HEK293T (cell line): Measurements from ENCODE around the gene BTAF1.

Experiments
- CTCF ChIA-PET: fragments of 350-600 bp; formaldehyde crosslinking; extraction: SDS; loops from one replicate; lab custom pipeline; 2021; ENCODE audit warnings: antibody characterized with exemption, inconsistent platforms; lab: Yijun Ruan, JAX
- POLR2A ChIA-PET: fragments of 350-600 bp; formaldehyde crosslinking; extraction: SDS; loops from one replicate; lab custom pipeline; 2020; ENCODE audit warnings: antibody characterized with exemption, inconsistent platforms; lab: Yijun Ruan, JAX
- DNase-seq: peaks from one replicate; pipeline ENCODE4 v3.0.0; 2012; ENCODE audit warnings: mixed read lengths; ENCODE audit errors: extremely low spot score
- ARNT ChIP-seq: fragments of 450-650 bp; IDR thresholded peaks from 2 replicates; pipeline ENCODE4 v1.6.1; 2017; ENCODE audit warnings: mild to moderate bottlenecking
- BHLHE40 ChIP-seq: fragments of 450-650 bp; IDR thresholded peaks from 2 replicates; pipeline ENCODE4 v1.6.1; 2016; ENCODE audit warnings: mild to moderate bottlenecking, moderate library complexity, borderline replicate concordance
- CTBP1 ChIP-seq: fragments of 450-650 bp; IDR thresholded peaks from 2 replicates; pipeline ENCODE4 v1.6.1; 2016; ENCODE audit warnings: borderline replicate concordance
- ELF4 ChIP-seq: fragments of 450-650 bp; IDR thresholded peaks from 2 replicates; pipeline ENCODE4 v1.6.1; 2017; ENCODE audit warnings: antibody characterized with exemption
- FOXA1 ChIP-seq: fragments of 450-650 bp; IDR thresholded peaks from 2 replicates; pipeline ENCODE4 v1.6.1; 2016; ENCODE audit warnings: mild to moderate bottlenecking
- FOXK2 ChIP-seq: fragments of 450-650 bp; IDR thresholded peaks from 2 replicates; pipeline ENCODE4 v1.6.1; 2016; ENCODE audit warnings: mild to moderate bottlenecking
- FOXM1 ChIP-seq: fragments of 450-650 bp; IDR thresholded peaks from 2 replicates; pipeline ENCODE4 v1.6.1; 2017; ENCODE audit warnings: mild to moderate bottlenecking, borderline replicate concordance
- HDGF ChIP-seq: fragments of 450-650 bp; IDR thresholded peaks from 2 replicates; pipeline ENCODE4 v1.6.1; 2017; ENCODE audit warnings: antibody characterized with exemption, borderline replicate concordance
- L3MBTL2 ChIP-seq: fragments of 450-650 bp; conservative IDR thresholded peaks from 2 replicates; pipeline ENCODE4 v1.6.1; 2016; ENCODE audit warnings: mild to moderate bottlenecking
- LEF1 ChIP-seq: fragments of 450-650 bp; IDR thresholded peaks from 2 replicates; pipeline ENCODE4 v1.6.1; 2017; ENCODE audit warnings: mild to moderate bottlenecking, borderline replicate concordance
- NFRKB ChIP-seq: fragments of 450-650 bp; IDR thresholded peaks from 2 replicates; pipeline ENCODE4 v1.6.1; 2016; ENCODE audit warnings: mild to moderate bottlenecking, moderate library complexity
- PKNOX1 ChIP-seq: fragments of 450-650 bp; IDR thresholded peaks from 2 replicates; pipeline ENCODE4 v1.6.1; 2016
- SP1 ChIP-seq: fragments of 450-650 bp; IDR thresholded peaks from 2 replicates; pipeline ENCODE4 v1.6.1; 2017
- SUZ12 ChIP-seq: fragments of 450-650 bp; IDR thresholded peaks from 2 replicates; pipeline ENCODE4 v1.6.1; 2016; ENCODE audit warnings: mild to moderate bottlenecking
- TARDBP ChIP-seq: fragments of 450-650 bp; IDR thresholded peaks from 2 replicates; pipeline ENCODE4 v1.6.1; 2016
- ZNF384 ChIP-seq: fragments of 450-650 bp; IDR thresholded peaks from 2 replicates; pipeline ENCODE4 v1.6.1; 2016

The BTAF1 gene

DNA sequence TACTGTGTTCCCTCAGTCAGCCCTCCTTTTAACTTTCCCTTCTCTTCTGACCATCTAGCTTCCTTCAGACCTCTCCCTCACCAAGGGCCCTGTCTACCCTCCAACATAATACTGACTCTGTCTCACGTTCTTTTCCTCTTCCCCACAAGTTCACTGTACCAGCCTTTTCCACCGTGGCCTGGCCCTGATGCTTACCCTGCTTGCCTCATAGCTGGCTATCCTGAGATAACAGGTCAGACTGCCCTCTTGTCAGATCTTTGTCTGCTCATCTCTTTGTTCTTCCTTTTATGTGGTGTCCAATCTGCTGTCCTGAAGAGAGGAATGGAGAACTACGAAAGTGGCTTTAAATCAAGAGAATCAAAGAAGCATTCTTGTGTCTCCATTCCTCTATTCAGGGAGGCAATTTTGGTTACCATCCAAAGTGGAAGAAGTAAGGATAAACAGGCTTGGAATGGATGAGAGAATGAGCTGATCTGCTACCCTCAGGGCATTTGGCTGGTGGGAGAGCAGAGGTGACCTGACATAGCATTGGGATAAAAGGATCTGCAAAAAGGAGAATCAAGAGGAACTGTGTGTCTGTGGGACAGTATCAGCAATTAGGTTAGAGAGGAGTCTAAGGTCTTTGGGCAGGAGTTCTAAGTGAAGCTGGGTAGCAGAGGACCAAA is 8.1 kb downstream of the BTAF1 start:
- TF ChIP-seq ARNT (no peak), CTBP1 (no peak), FOXA1 (no peak), TARDBP (no peak), SP1 (no peak), HDGF (no peak), NFRKB (no peak), BHLHE40 (no peak), L3MBTL2 (no peak), LEF1 (no peak), FOXM1 (no peak), FOXK2 (no peak), PKNOX1 (no peak), SUZ12 (no peak), ELF4 (no peak), ZNF384 (no peak)
- CTCF ChIA-PET = no interaction called here
- POLR2A ChIA-PET = interaction anchor here (1.2 to 3.2 kb wide), 3 partner anchors 7 to 134 kb away, joined by 3 to 17 read pairs (median 4); partner anchors contain the start of genes BTAF1 and TNKS2

DNA sequence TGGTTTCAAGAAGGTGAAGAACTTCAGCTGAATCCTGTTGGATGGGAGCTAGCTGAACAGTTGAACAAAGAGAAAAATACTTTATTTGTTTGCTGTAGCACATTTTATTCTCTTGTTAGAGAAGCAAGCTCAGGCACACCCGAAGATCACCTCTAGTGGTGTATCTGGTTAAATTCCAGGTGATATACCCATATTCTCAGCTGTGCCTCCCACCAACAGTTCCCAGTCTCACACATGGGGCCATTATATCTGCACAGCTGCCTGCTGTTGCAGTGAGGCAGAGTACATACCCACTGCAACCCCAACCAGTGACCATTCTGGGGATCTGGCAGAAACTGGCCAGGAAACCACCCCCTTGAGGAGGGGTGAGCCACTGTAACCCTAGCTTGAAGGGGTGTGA is 9.2 kb downstream of the BTAF1 start:
- no peak for TF ChIP-seq PKNOX1
- TF ChIP-seq SUZ12 = no peak
- no peak for TF ChIP-seq NFRKB
- no peak for TF ChIP-seq FOXK2
- no peak for TF ChIP-seq FOXA1
- no peak for TF ChIP-seq ELF4
- no peak for TF ChIP-seq ZNF384
- no peak for TF ChIP-seq L3MBTL2
- no peak for TF ChIP-seq FOXM1
- no peak for TF ChIP-seq SP1
- TF ChIP-seq ARNT = no peak
- no peak for TF ChIP-seq HDGF
- no peak for TF ChIP-seq CTBP1
- DNase-seq = no peak
- CTCF ChIA-PET = no interaction called here
- POLR2A ChIA-PET = interaction anchor here (0.7 to 3.2 kb wide), 3 partner anchors 8 to 25 kb away, joined by 3 to 17 read pairs (median 4); partner anchors contain the start of gene BTAF1

More for the DNA sequence above, 8.1 kb downstream of the BTAF1 start:
- DNase-seq = no peak

DNA sequence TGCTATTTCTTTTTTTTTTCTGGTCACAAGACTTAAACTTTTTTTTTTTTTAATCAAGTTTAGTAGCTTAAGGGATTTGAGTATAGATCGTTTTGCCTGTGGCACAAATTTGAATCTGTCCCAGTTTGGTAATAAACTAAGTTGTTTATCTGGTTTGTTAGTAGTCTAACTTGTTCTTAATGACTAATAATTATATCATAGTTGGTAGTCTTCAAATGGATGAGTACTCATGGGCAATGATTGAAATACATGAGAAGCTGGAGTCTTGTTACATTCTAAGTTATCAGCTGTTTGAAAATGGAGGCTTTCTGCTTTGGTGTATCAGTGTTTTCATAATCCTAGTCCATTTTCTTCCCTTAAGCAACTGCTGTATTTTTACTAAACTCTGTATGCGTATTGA is 12.3 kb downstream of the BTAF1 start:
- DNase-seq = no peak
- no peak for TF ChIP-seq SP1
- no peak for TF ChIP-seq HDGF
- no peak for TF ChIP-seq BHLHE40
- TF ChIP-seq CTBP1 = no peak
- no peak for TF ChIP-seq NFRKB
- no peak for TF ChIP-seq L3MBTL2
- TF ChIP-seq SUZ12 = no peak
- no peak for TF ChIP-seq ELF4
- no peak for TF ChIP-seq TARDBP
- TF ChIP-seq ZNF384 = no peak
- no peak for TF ChIP-seq PKNOX1
- TF ChIP-seq LEF1 = no peak
- no peak for TF ChIP-seq ARNT
- no peak for TF ChIP-seq FOXA1
- no peak for TF ChIP-seq FOXK2
- CTCF ChIA-PET = no interaction called here
- POLR2A ChIA-PET = interaction anchor here (1.6 kb wide), 1 partner anchor 12 kb away, joined by 6 read pairs; the partner anchor contains the start of gene BTAF1

DNA sequence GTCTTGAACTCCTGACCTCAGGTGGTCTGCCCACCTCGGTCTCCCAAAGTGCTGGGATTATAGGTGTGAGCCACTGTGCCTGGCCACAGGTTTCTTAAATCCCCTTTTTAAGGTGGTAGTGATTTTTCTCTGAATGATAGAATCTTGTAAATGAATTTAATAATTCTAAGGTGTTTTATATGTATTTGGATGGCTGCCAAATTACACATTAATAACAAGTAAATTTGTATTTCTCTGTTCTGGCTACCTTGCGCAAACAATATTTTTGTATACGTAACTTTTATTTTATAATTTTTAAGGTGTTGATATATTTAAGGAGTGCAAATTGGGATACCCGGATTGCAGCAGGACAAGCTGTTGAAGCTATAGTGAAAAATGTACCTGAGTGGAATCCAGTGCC is 16.1 kb downstream of the BTAF1 start:
- TF ChIP-seq FOXM1 (no peak), FOXA1 (no peak), PKNOX1 (no peak), CTBP1 (no peak), ZNF384 (no peak), LEF1 (no peak), SP1 (no peak), HDGF (no peak), FOXK2 (no peak), L3MBTL2 (no peak)
- no peak for DNase-seq
- POLR2A ChIA-PET = interaction anchor here (2.5 kb wide), 1 partner anchor 16 kb away, joined by 17 read pairs; the partner anchor contains the start of gene BTAF1
- CTCF ChIA-PET = interaction anchor here (0.7 kb wide), 1 partner anchor 13 kb away, joined by 4 read pairs; no protein-coding TSS in a partner anchor

- ChIA-PET POLR2A (interaction anchor here (2.5 kb wide), 1 partner anchor 18 kb away, joined by 17 read pairs; the partner anchor contains the start of gene BTAF1), CTCF (no interaction called here)
- no peak for DNase-seq
- TF ChIP-seq TARDBP (no peak), PKNOX1 (no peak)
Measured at GRCh38 chr10:91941426-91941825, 17.9 kb downstream of the BTAF1 start.
